Measurements from ENCODE around the gene FSD2.

GRCh38 chr15:82764740-82765139 lies 41.1 kb downstream of the FSD2 start:
- TF ChIP-seq CTCF (IDR thresholded peaks at IDR 0.05; ENCODE audit: low read depth, low read length, poor library complexity, severe bottlenecking) = no peak
- TF ChIP-seq EZH2phosphoT487 (IDR thresholded peaks at IDR 0.05; ENCODE audit: borderline replicate concordance, low read length) = no peak

Measured in DOHH2 (cell line).